ENCODE data around the gene TAF1C. TPM values are rescaled to one million over a fixed set of nuclear protein-coding genes. Genes with fewer than 3 reads are reported as not detected.

The TAF1C gene
- total and polyA plus RNA-seq, 9 of the 15 experiments (the other 6 are each of a cell fraction or from before 2014, with no cell fraction given) = 1.5 to 74.8 (median 21.0) TPM

- TF ChIP-seq CREB5 (CRISPR knock-in tag; IDR thresholded peaks at IDR 0.05) (no peak), ZNF609 (CRISPR knock-in tag; IDR thresholded peaks at IDR 0.05; ENCODE audit: borderline replicate concordance) (no peak), PYGO2 (tag; IDR thresholded peaks at IDR 0.05) (no peak), KLF1 (tag; IDR thresholded peaks at IDR 0.05) (peak; percentile 76; the same call in 1 of the 2 replicates), CEBPG (CRISPR knock-in tag; IDR thresholded peaks at IDR 0.05) (peak; percentile 97; the same call in 1 of the 2 replicates), CEBPG (tag; conservative IDR thresholded peaks at IDR 0.05 in 1 of 2, IDR thresholded peaks at IDR 0.05 in 1 of 2) (peak in 1 of 2 experiments; percentile 98; a peak in 1 of 4 replicates), PTTG1 (tag; IDR thresholded peaks at IDR 0.05; ENCODE audit: low read depth) (peak; percentile 25; the same call in 1 of the 2 replicates), ZNF318 (IDR thresholded peaks at IDR 0.05; ENCODE audit: borderline replicate concordance in 1 of 2, low read depth in 1 of 2) (peak in 1 of 2 experiments; percentile 81; a peak in 2 of 4 replicates), ZNF121 (CRISPR knock-in tag; conservative IDR thresholded peaks at IDR 0.05) (no peak), SOX6 (IDR thresholded peaks at IDR 0.05) (peak; percentile 95), SIN3B (IDR thresholded peaks at IDR 0.05; ENCODE audit: low read depth) (no peak)
Observed at GRCh38 chr16:84138824-84139627, 47.8 kb downstream of the TAF1C start (continued).
